Fibroblast of mammary gland (primary cell): ENCODE data around the gene COL15A1.

Source experiments
- DNase-seq: peaks from one replicate; pipeline ENCODE4 v3.0.0-alpha.2; 2010; ENCODE audit warnings: low read depth
- H3K4me3 ChIP-seq: 2 replicates; pipeline ENCODE4 v1.5.1; 2011; ENCODE audit warnings: low read depth, mild to moderate bottlenecking, low read length, moderate library complexity; ENCODE audit not compliant: control insufficient read depth
- CTCF ChIP-seq: conservative IDR thresholded peaks from 2 replicates; pipeline ENCODE4 v1.5.1; 2011; ENCODE audit warnings: low read depth, low read length, inconsistent platforms; ENCODE audit not compliant: control insufficient read depth, insufficient read depth

The COL15A1 gene

GRCh38 chr9:99114846-99115500 is 171.3 kb downstream of the COL15A1 start:
- no peak for TF ChIP-seq CTCF
- no peak for DNase-seq
- H3K4me3 ChIP-seq, result no peak overlapping the region

GRCh38 chr9:99116003-99116411 is 172.3 kb downstream of the COL15A1 start:
- DNase-seq, result no peak
- H3K4me3 ChIP-seq, result no peak overlapping the region
- TF ChIP-seq CTCF, result no peak

GRCh38 chr9:99118782-99119466 is 175.2 kb downstream of the COL15A1 start:
- no peak for TF ChIP-seq CTCF
- DNase-seq, result no peak

DNA sequence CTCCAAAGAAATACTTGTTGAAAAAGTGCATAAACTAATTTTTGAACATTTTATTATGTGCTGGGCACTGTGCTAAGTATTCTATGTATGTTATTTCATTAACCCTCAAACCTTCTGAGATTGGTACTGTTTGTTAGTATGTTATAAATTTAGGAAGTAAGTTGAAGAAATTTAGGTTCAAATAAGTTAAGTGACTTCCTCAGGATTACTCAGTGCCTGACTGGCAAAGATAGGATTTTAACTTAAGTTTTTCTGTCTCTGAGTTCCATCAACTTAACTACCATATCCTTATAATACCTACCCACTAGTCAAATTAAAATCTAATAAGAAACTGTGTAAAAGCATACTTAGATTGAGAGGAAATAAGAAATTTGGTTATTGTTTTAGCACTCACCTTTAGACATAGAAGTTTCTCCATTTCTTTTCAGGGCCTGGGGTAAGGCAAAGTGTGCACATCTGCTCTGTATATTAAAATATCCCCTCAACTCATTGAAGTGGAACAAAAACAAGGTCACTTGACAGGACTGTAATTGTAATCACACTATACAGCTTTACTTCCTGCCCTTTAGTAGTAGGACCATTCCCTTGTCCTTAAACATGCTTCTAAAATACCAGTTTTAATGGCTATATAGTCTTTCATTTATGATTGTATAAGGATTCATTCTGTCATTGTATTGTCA is 176.4 kb downstream of the COL15A1 start:
- H3K4me3 ChIP-seq, result no peak overlapping the region
- no peak for DNase-seq
- no peak for TF ChIP-seq CTCF

More at GRCh38 chr9:99118782-99119466, 175.2 kb downstream of the COL15A1 start:
- no peak overlapping the region for H3K4me3 ChIP-seq
